Breast epithelium (tissue), 4 donors: ENCODE data around the gene TNNT2. TPM values are rescaled to one million over a fixed set of nuclear protein-coding genes. Genes with fewer than 3 reads are reported as not detected.

Experiments used
- DNase-seq, 2 donors: peaks; one replicate each; pipeline ENCODE4 v3.0.0-alpha.2; 2019; ENCODE audit warnings: low spot score in 2 of 2
- H3K27ac ChIP-seq, 2 donors: fragments of 200-600 bp; sonication (generic) in 1 of 2; one replicate each; pipeline ENCODE4 v1.5.1; 2016 to 2019; ENCODE audit warnings: mild to moderate bottlenecking in 1 of 2
- H3K27me3 ChIP-seq, 2 donors: fragments of 200-600 bp; sonication (generic) in 1 of 2; one replicate each; pipeline versions ENCODE4 v1.5.1 to v1.6.0; 2017 to 2019; ENCODE audit warnings: control low read depth in 1 of 2, mild to moderate bottlenecking in 1 of 2
- H3K36me3 ChIP-seq: fragments of 200-600 bp; one replicate; pipeline ENCODE4 v1.5.1; 2019
- H3K4me1 ChIP-seq, 2 donors: fragments of 200-600 bp; sonication (generic); one replicate each; pipeline ENCODE4 v1.5.1; 2016 to 2019; ENCODE audit warnings: control low read depth in 1 of 2
- H3K4me3 ChIP-seq, 3 donors: fragments of 200-600 bp; sonication (generic); 1 replicate in 2 of 3; 2 replicates in 1 of 3; pipeline ENCODE4 v1.5.1; 2016 to 2019; ENCODE audit warnings: mild to moderate bottlenecking in 3 of 3, moderate library complexity in 2 of 3
- H3K9me3 ChIP-seq, 2 donors: fragments of 200-600 bp; sonication (generic) in 1 of 2; one replicate each; pipeline ENCODE4 v1.5.1; 2016 to 2019; ENCODE audit warnings: control low read depth in 1 of 2
- POLR2A ChIP-seq: fragments of 450-650 bp; IDR thresholded peaks from one replicate; pipeline ENCODE4 v1.6.1; 2016; ENCODE audit warnings: antibody characterized with exemption, mild to moderate bottlenecking, moderate library complexity
- POLR2AphosphoS5 ChIP-seq, 3 donors: sonication (generic); formaldehyde crosslinking; IDR thresholded peaks; one replicate each; pipeline ENCODE4 v1.6.1; 2017; ENCODE audit warnings: antibody characterized with exemption in 3 of 3
- intact Hi-C: fragments of 100-400 bp; cut with DNase I; formaldehyde crosslinking; loops from one replicate; pipeline ENCODE4 v1.15.1; 2023; ENCODE audit warnings: low total_unique reads
- total RNA-seq, 3 donors: library from RNA; depleted of rRNA; stranded (reverse); fragments of >200 nt; gene quantifications; one replicate each; pipeline ENCODE4 v1.1.0, GENCODE V29; 2016
- TF ChIP-seq, protein P1 (sequence below), 3 donors: fragments of 450-650 bp; IDR thresholded peaks; one replicate each; pipeline ENCODE4 v1.5.1; 2016 to 2017; ENCODE audit warnings: antibody characterized with exemption in 3 of 3, mild to moderate bottlenecking in 3 of 3, moderate library complexity in 3 of 3

TNNT2 gene
- 1 to 10 TPM in 2 of 3 donors, not detected in 1; 1.3 to 2.6 TPM for total RNA-seq

DNA sequence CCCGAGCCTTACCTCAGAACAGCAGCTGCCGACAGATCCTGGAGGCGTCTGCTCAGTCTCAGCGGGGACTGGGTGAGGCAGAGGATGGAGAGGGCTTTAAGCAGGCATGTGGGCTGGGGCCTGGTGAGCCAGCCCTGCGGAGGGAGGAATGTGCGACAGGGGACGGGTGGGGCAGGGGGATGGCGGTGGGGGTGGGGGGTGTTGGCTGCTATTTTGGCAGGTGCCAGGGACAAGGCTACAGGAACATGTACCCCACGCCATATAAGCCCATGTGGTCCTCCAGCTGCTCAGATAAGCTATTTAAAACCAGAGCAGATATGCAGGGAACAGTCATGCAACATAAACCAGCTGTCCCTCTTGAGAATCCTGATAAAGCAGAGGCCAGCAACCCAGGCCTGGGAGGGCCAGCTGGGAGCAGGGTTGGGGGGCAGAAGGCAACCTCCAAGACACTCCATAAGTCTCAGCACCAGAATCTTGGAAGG is at the start of gene TNNT2:
Gene TNNT2 (minus strand): TSS at position 70 of the 482 bp plus-strand sequence. CDS start 4,426 bp downstream, outside the sequence.
- no peak for DNase-seq
- Histone ChIP-seq H3K27ac (no peak within 1 kb of the TSS), H3K4me1 (peaks cover 0 to 8% of the 10 kb centered on the region in 2 donors), H3K4me3 (no peak within 1 kb of the TSS), H3K27me3 (no peaks in the 10 kb centered on the region), H3K9me3 (no peaks in the 10 kb centered on the region), H3K36me3 (no peaks in the 10 kb centered on the region)
- no peak for TF ChIP-seq POLR2A
- no peak for TF ChIP-seq POLR2AphosphoS5 (IDR thresholded peaks at IDR 0.05)
- TF ChIP-seq, protein P1, sequence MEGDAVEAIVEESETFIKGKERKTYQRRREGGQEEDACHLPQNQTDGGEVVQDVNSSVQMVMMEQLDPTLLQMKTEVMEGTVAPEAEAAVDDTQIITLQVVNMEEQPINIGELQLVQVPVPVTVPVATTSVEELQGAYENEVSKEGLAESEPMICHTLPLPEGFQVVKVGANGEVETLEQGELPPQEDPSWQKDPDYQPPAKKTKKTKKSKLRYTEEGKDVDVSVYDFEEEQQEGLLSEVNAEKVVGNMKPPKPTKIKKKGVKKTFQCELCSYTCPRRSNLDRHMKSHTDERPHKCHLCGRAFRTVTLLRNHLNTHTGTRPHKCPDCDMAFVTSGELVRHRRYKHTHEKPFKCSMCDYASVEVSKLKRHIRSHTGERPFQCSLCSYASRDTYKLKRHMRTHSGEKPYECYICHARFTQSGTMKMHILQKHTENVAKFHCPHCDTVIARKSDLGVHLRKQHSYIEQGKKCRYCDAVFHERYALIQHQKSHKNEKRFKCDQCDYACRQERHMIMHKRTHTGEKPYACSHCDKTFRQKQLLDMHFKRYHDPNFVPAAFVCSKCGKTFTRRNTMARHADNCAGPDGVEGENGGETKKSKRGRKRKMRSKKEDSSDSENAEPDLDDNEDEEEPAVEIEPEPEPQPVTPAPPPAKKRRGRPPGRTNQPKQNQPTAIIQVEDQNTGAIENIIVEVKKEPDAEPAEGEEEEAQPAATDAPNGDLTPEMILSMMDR (IDR thresholded peaks at IDR 0.05): no peak
- intact Hi-C loops: no loop called here

DNA sequence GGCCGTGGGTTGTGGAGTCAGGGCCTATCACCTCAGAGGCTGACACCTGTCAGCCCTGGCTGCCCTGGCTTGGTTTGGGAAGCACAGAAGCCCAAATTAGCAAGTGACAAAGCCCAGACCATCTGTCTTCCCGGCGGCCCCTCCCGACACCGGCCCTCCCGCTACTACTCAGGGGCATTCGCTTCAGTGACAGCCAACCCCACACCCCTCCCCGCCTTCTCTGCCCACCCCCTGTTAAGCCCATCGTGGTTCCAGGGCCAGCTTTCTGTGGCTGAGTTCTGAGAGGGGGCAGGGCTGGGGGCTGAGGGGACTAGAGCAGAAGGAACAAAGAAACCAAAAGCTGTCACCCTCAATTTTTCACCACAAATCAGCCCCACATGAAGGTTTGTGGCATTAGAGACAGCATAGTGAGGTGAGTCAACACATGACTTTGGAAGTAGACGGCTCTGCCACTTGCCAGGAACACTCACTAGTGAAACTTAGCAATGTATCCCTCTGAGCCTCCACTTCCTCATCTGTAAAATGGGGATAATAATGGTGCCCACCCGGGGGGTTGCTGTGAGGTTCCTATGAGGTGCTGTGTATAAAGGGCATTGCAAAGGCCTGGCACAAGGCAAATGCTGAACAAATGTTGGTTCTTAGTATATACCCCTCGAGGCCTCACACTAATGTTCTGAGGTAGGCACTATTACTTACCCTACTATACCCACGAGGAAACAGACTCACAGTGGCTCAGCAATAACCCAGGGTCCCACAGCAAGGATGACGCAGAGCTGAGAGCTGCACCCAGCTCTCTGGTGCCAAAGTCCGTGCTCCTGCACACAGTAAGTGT is 49.2 kb upstream of the TNNT2 start:
- DNase-seq: no peak
- TF ChIP-seq POLR2AphosphoS5 (IDR thresholded peaks at IDR 0.05) (no peak), POLR2A (no peak)
- TF ChIP-seq, protein P1 (IDR thresholded peaks at IDR 0.05): no peak
- Histone ChIP-seq H3K36me3 (no peaks in the 10 kb centered on the region), H3K27me3 (no peaks in the 10 kb centered on the region), H3K9me3 (no peaks in the 10 kb centered on the region), H3K27ac (no peak overlapping the region), H3K4me3 (no peak overlapping the region), H3K4me1 (no peaks in the 10 kb centered on the region)
- intact Hi-C loops: no loop called here

DNA sequence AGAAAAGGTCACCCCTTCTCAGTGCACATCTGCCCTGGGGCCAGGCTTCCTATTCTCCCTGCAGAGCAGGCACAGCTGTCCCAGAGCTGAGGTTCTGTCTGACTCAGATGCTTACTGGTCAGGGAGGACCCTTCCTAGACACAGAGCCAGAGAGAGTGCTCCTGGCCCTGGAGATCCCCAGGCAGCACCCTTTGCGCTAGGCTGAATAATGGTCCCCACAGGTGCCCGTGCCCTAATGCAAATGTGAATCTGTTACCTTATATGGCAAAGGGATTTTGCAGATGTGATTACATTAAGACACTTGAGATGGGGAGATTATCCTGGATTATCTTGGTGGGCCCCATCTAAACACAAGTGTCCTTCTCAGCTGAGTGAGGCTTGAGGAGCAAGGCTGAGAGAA is 46.7 kb upstream of the TNNT2 start:
- DNase-seq: no peak
- Histone ChIP-seq H3K4me1 (no peaks in the 10 kb centered on the region), H3K27ac (no peak overlapping the region), H3K36me3 (no peaks in the 10 kb centered on the region), H3K27me3 (no peaks in the 10 kb centered on the region), H3K4me3 (no peak overlapping the region), H3K9me3 (no peaks in the 10 kb centered on the region)
- TF ChIP-seq POLR2AphosphoS5 (IDR thresholded peaks at IDR 0.05): no peak
- TF ChIP-seq, protein P1 (IDR thresholded peaks at IDR 0.05): no peak
- TF ChIP-seq POLR2A: no peak
- intact Hi-C loops: no loop called here

DNA sequence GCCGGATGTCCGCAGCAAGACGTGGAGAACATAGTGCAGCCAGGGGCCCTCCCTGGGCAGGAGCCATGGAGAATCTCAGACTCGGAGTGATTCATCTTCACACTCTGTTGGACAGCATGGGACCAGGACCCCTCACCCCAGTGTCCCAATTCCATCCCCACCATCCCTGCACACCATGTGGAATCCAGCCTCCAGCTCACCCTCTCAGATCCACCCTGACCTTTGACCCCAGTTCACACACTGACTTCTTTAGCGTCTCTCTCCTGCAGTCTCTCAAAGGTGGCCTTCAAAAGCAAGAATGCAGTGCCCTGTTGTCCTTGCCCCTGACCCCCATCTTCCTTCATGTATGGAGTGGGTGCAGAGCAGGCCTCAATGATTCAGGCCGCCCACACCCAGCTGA is 46.2 kb upstream of the TNNT2 start:
- Histone ChIP-seq H3K4me1 (no peaks in the 10 kb centered on the region), H3K4me3 (no peak overlapping the region), H3K36me3 (no peaks in the 10 kb centered on the region), H3K9me3 (no peaks in the 10 kb centered on the region), H3K27ac (no peak overlapping the region), H3K27me3 (no peaks in the 10 kb centered on the region)
- DNase-seq: no peak
- intact Hi-C loops: no loop called here
- TF ChIP-seq POLR2A: no peak
- TF ChIP-seq, protein P1 (IDR thresholded peaks at IDR 0.05): no peak
- no peak for TF ChIP-seq POLR2AphosphoS5 (IDR thresholded peaks at IDR 0.05)

DNA sequence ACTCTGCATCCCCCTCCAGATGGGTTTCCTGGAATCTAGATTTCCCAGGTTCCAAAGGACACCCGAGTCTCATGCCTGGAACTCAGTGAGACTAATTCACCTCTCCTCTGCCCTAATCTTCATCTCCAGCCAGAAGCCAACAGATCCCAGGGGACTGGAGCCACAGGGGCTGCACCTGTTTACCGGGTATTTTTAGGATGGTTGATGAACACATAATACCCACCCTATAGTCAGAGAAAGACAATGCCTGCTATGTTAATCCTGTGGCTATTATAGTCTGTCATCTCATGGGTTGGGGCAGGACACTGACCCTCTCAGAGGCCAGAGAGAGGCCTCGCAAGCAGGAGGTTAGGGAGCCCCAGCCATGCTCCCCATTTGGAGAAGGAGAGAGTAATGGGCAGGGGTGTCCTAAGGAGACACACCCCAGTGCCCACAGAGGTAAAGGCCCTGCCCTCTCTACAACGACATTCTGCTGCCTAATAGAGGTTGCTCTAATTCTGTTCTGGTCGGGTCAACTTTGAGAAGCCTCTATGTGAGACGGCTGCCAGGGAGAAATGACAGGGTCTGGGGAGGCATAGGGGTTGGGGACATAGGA is 45.1 kb upstream of the TNNT2 start:
- H3K4me3 ChIP-seq: no peak overlapping the region
- no peaks in the 10 kb centered on the region for H3K9me3 ChIP-seq
- intact Hi-C loops: no loop called here
- no peaks in the 10 kb centered on the region for H3K27me3 ChIP-seq
- DNase-seq: no peak
- H3K36me3 ChIP-seq: no peaks in the 10 kb centered on the region
- H3K4me1 ChIP-seq: no peaks in the 10 kb centered on the region
- no peak for TF ChIP-seq POLR2AphosphoS5 (IDR thresholded peaks at IDR 0.05)
- TF ChIP-seq, protein P1 (IDR thresholded peaks at IDR 0.05): no peak
- no peak for TF ChIP-seq POLR2A
- H3K27ac ChIP-seq: no peak overlapping the region
